H9 (cell line): ENCODE data around the gene SDR42E1. TPM values are rescaled to one million over a fixed set of nuclear protein-coding genes. Genes with fewer than 3 reads are reported as not detected.

Experiments
- DNase-seq: peaks from one replicate; pipeline ENCODE4 v3.0.0-alpha.2; 2017
- H2AFZ ChIP-seq: one replicate; pipeline ENCODE4 v1.6.1; 2013; ENCODE audit warnings: mild to moderate bottlenecking, low read length, control low read depth, moderate library complexity
- H2AK5ac ChIP-seq: 2 replicates; pipeline ENCODE4 v1.6.1; 2013; ENCODE audit warnings: low read length, control low read depth, mixed read lengths; ENCODE audit not compliant: insufficient read length
- H2BK120ac ChIP-seq: one replicate; pipeline ENCODE4 v1.6.1; 2013; ENCODE audit warnings: low read depth, mild to moderate bottlenecking, low read length, control low read depth, inconsistent platforms; ENCODE audit not compliant: poor library complexity, severe bottlenecking
- H2BK12ac ChIP-seq: 2 replicates; pipeline ENCODE4 v1.6.1; 2013; ENCODE audit warnings: low read length, control low read depth, mixed read lengths, low read depth; ENCODE audit not compliant: insufficient read length
- H2BK15ac ChIP-seq: 2 replicates; pipeline ENCODE4 v1.6.1; 2013; ENCODE audit warnings: low read depth, low read length, control low read depth
- H2BK20ac ChIP-seq: one replicate; pipeline ENCODE4 v1.6.1; 2013; ENCODE audit warnings: low read depth, mild to moderate bottlenecking, low read length, control low read depth, inconsistent platforms; ENCODE audit not compliant: poor library complexity, severe bottlenecking
- H2BK5ac ChIP-seq: 2 replicates; pipeline ENCODE4 v1.6.1; 2013; ENCODE audit warnings: low read length, control low read depth, mixed read lengths; ENCODE audit not compliant: insufficient read length
- H3K14ac ChIP-seq: 2 replicates; pipeline ENCODE4 v1.6.1; 2013; ENCODE audit warnings: low read length, control low read depth; ENCODE audit not compliant: insufficient read depth
- H3K18ac ChIP-seq: 2 replicates; pipeline ENCODE4 v1.6.1; 2013; ENCODE audit warnings: low read depth, mild to moderate bottlenecking, mixed read lengths, low read length, control low read depth; ENCODE audit not compliant: insufficient read length
- H3K23ac ChIP-seq: 2 replicates; pipeline ENCODE4 v1.6.1; 2013; ENCODE audit warnings: low read length, control low read depth, mixed read lengths, low read depth; ENCODE audit not compliant: insufficient read length
- H3K23me2 ChIP-seq: 2 replicates; pipeline ENCODE4 v1.6.1; 2013; ENCODE audit warnings: low read depth, mild to moderate bottlenecking, mixed read lengths, low read length, control low read depth; ENCODE audit not compliant: insufficient read length, poor library complexity, severe bottlenecking
- H3K27ac ChIP-seq: 2 replicates; pipeline ENCODE4 v1.5.1; 2013; ENCODE audit warnings: low read length, control low read depth, mixed read lengths, low read depth; ENCODE audit not compliant: insufficient read length
- H3K27me3 ChIP-seq: 2 replicates; pipeline ENCODE4 v1.6.1; 2013; ENCODE audit warnings: low read length, control low read depth, inconsistent platforms; ENCODE audit not compliant: insufficient read depth
- H3K4ac ChIP-seq: 2 replicates; pipeline ENCODE4 v1.6.1; 2013; ENCODE audit warnings: low read depth, mild to moderate bottlenecking, control low read depth, inconsistent platforms, low read length, moderate library complexity
- H3K4me1 ChIP-seq: 2 replicates; pipeline ENCODE4 v1.6.1; 2013; ENCODE audit warnings: low read length, control low read depth, inconsistent platforms; ENCODE audit not compliant: insufficient read depth
- H3K4me2 ChIP-seq: 2 replicates; pipeline ENCODE4 v1.6.1; 2013; ENCODE audit warnings: low read length, control low read depth, mixed read lengths; ENCODE audit not compliant: insufficient read length, insufficient read depth
- H3K56ac ChIP-seq: 2 replicates; pipeline ENCODE4 v1.6.1; 2013; ENCODE audit warnings: low read depth, mild to moderate bottlenecking, mixed read lengths, low read length, control low read depth; ENCODE audit not compliant: insufficient read length
- H3K79me1 ChIP-seq: 2 replicates; pipeline ENCODE4 v1.6.1; 2013; ENCODE audit warnings: low read depth, mild to moderate bottlenecking, moderate library complexity, low read length, control low read depth, inconsistent platforms; ENCODE audit not compliant: insufficient read depth, poor library complexity, severe bottlenecking
- H3K79me2 ChIP-seq: 2 replicates; pipeline ENCODE4 v1.6.1; 2013; ENCODE audit warnings: low read length, control low read depth, inconsistent platforms; ENCODE audit not compliant: insufficient read depth
- H3K9ac ChIP-seq: 2 replicates; pipeline ENCODE4 v1.6.1; 2013; ENCODE audit warnings: low read length, control low read depth, mixed read lengths; ENCODE audit not compliant: insufficient read length; ENCODE audit errors: extremely low read depth
- H3K9me3 ChIP-seq: one replicate; pipeline ENCODE4 v1.6.1; 2013; ENCODE audit warnings: low read depth, low read length, inconsistent platforms; ENCODE audit not compliant: control insufficient read depth
- H3T11ph ChIP-seq: one replicate; pipeline ENCODE4 v1.6.1; 2013; ENCODE audit warnings: mild to moderate bottlenecking, low read length, control low read depth, inconsistent platforms
- H4K20me1 ChIP-seq: one replicate; pipeline ENCODE4 v1.6.1; 2013; ENCODE audit not compliant: control insufficient read depth, insufficient read length, insufficient read depth
- H4K5ac ChIP-seq: 2 replicates; pipeline ENCODE4 v1.6.1; 2013; ENCODE audit warnings: low read depth, mild to moderate bottlenecking, mixed read lengths, low read length, control low read depth; ENCODE audit not compliant: insufficient read length
- H4K8ac ChIP-seq: replicated peaks from 2 replicates; pipeline ENCODE4 v1.6.1; 2013; ENCODE audit warnings: low read length, control low read depth, mixed read lengths, low read depth; ENCODE audit not compliant: insufficient read length
- H4K91ac ChIP-seq: 2 replicates; pipeline ENCODE4 v1.6.1; 2013; ENCODE audit warnings: low read depth, mild to moderate bottlenecking, moderate library complexity, mixed read lengths, low read length, control low read depth; ENCODE audit not compliant: insufficient read length
- H3K27ac Mint-ChIP-seq, 3 experiments: 2 replicates in 2 of 3; 3 replicates in 1 of 3; pipeline ENCODE4 v1.8.0; 2020 to 2021; ENCODE audit warnings: mixed read lengths in 3 of 3, mild to moderate bottlenecking in 1 of 3, moderate library complexity in 1 of 3
- H3K27me3 Mint-ChIP-seq: 2 replicates; pipeline ENCODE4 v1.8.0; 2021; ENCODE audit warnings: low read depth, mild to moderate bottlenecking, moderate library complexity, mixed read lengths
- H3K36me3 Mint-ChIP-seq, 3 experiments: 2 replicates in 2 of 3; 3 replicates in 1 of 3; pipeline ENCODE4 v1.8.0; 2020 to 2021; ENCODE audit warnings: low read depth in 3 of 3, mixed read lengths in 3 of 3; ENCODE audit not compliant: insufficient read depth in 1 of 3
- H3K4me1 Mint-ChIP-seq, 2 experiments: 2 replicates each; pipeline ENCODE4 v1.8.0; 2020; ENCODE audit warnings: mixed read lengths in 2 of 2
- H3K4me3 Mint-ChIP-seq, 2 experiments: 2 replicates in 1 of 2; 3 replicates in 1 of 2; pipeline ENCODE4 v1.8.0; 2020 to 2021; ENCODE audit warnings: mild to moderate bottlenecking in 2 of 2, mixed read lengths in 2 of 2, moderate library complexity in 1 of 2
- H3K9me3 Mint-ChIP-seq, 2 experiments: 2 replicates in 1 of 2; 3 replicates in 1 of 2; pipeline ENCODE4 v1.8.0; 2020; ENCODE audit warnings: mild to moderate bottlenecking in 2 of 2, mixed read lengths in 2 of 2, moderate library complexity in 1 of 2
- CTCF ChIP-seq: fragments of 200-600 bp; sonication (generic); conservative IDR thresholded peaks from 3 replicates; pipeline ENCODE4 v1.8.0; 2021; ENCODE audit warnings: antibody characterized with exemption, mild to moderate bottlenecking
- WGBS: extraction: QIAGEN DNeasy Blood & Tissue Kit; methylation state at CpG from one replicate; pipeline ENCODE4 v1.1.7; 2013; ENCODE audit warnings: missing lambda C conversion rate, low lambda C conversion rate, mixed read lengths; ENCODE audit not compliant: insufficient read length; ENCODE audit errors: extremely low coverage; 5-methylcytosine and 5-hydroxymethylcytosine counted together
- total RNA-seq: library from RNA; stranded (reverse); gene quantifications from 2 replicates; pipeline ENCODE4 v1.2.1, GENCODE V29; 2021

SDR42E1 gene
- total RNA-seq, 1 experiment from 2014 or later, result not detected

GRCh38 chr16:82020051-82020450 lies 8.8 kb upstream of the SDR42E1 start:
- peaks cover 2 to 5% of the 10 kb centered on the region in 2 experiments; a peak in 4 of 5 replicates for H3K9me3 Mint-ChIP-seq
- Histone ChIP-seq H4K8ac (no peak overlapping the region), H2AFZ (no peak overlapping the region), H2AK5ac (no peak overlapping the region), H3K14ac (no peak overlapping the region), H3K4me1 (no peaks in the 10 kb centered on the region), H2BK120ac (no peak overlapping the region), H3K27me3 (no peaks in the 10 kb centered on the region), H3K27ac (no peak overlapping the region), H2BK15ac (no peak overlapping the region), H3K23ac (no peak overlapping the region), H3K79me2 (no peaks in the 10 kb centered on the region), H3K4ac (no peak overlapping the region), H3K9me3 (no peaks in the 10 kb centered on the region), H4K20me1 (no peaks in the 10 kb centered on the region), H4K91ac (no peak overlapping the region), H3K56ac (no peak overlapping the region), H3T11ph (no peak overlapping the region), H2BK5ac (no peak overlapping the region), H2BK20ac (no peak overlapping the region), H3K4me2 (no peak overlapping the region), H3K23me2 (no peaks in the 10 kb centered on the region), H3K9ac (no peak overlapping the region), H4K5ac (no peak overlapping the region), H2BK12ac (no peak overlapping the region), H3K18ac (no peak overlapping the region), H3K79me1 (no peaks in the 10 kb centered on the region)
- peaks cover 12% of the 10 kb centered on the region for H3K27me3 Mint-ChIP-seq
- no peak for TF ChIP-seq CTCF
- WGBS, result no CpG with 5 or more reads among the region's 5 CpGs
- no peaks in the 10 kb centered on the region for H3K4me1 Mint-ChIP-seq
- no peak overlapping the region for H3K27ac Mint-ChIP-seq
- no peak overlapping the region for H3K4me3 Mint-ChIP-seq
- DNase-seq, result no peak
- H3K36me3 Mint-ChIP-seq, result no peaks in the 10 kb centered on the region
